ENCODE measurements around the gene SH3GL1. TPM values are rescaled to one million over a fixed set of nuclear protein-coding genes. Genes with fewer than 3 reads are reported as not detected.

The SH3GL1 gene
- total RNA-seq, 1 donor from 2014 or later: 61.4 TPM

- no peaks in the 10 kb centered on the region for H3K9me3 ChIP-seq
- no peaks in the 10 kb centered on the region for H3K27me3 ChIP-seq
- DNase-seq (ENCODE audit: low spot score in 2 of 2): peak in 1 of 2 donors; percentile 73
- peaks cover 0 to 8% of the 10 kb centered on the region in 2 donors for H3K36me3 ChIP-seq
- intact Hi-C loops (cut with DNase I): loop anchor here (2.0 kb wide), 1 partner anchor 15 kb away; no protein-coding TSS in a partner anchor
- peaks cover 35 to 54% of the 10 kb centered on the region in 2 donors for H3K4me1 ChIP-seq
- TF ChIP-seq CTCF (IDR thresholded peaks at IDR 0.05): no peak
- H3K4me3 ChIP-seq: no peak overlapping the region
- peak overlapping the region; percentile 63 to 75 for H3K27ac ChIP-seq
These were observed 8.5 kb downstream of the SH3GL1 start for GRCh38 chr19:4391701-4392483.

- DNase-seq (ENCODE audit: low spot score in 2 of 2): no peak
- H3K36me3 ChIP-seq: peaks cover 0 to 8% of the 10 kb centered on the region in 2 donors
- no peaks in the 10 kb centered on the region for H3K27me3 ChIP-seq
- peaks cover 35 to 54% of the 10 kb centered on the region in 2 donors for H3K4me1 ChIP-seq
- no peaks in the 10 kb centered on the region for H3K9me3 ChIP-seq
- intact Hi-C loops (cut with DNase I): loop anchor here (2.0 kb wide), 1 partner anchor 14 kb away; no protein-coding TSS in a partner anchor
- TF ChIP-seq CTCF (IDR thresholded peaks at IDR 0.05): no peak
- peak overlapping the region; percentile 63 to 75 for H3K27ac ChIP-seq
- peak overlapping the region in 1 of 2 donors; percentile 30 for H3K4me3 ChIP-seq
These were observed 9.0 kb downstream of the SH3GL1 start for GRCh38 chr19:4391306-4391693.

- no peaks in the 10 kb centered on the region for H3K9me3 ChIP-seq
- peaks cover 0 to 6% of the 10 kb centered on the region in 2 donors for H3K36me3 ChIP-seq
- no peak for TF ChIP-seq CTCF (IDR thresholded peaks at IDR 0.05)
- DNase-seq (ENCODE audit: low spot score in 2 of 2): no peak
- peak overlapping the region in 1 of 2 donors; percentile 30 for H3K4me3 ChIP-seq
- intact Hi-C loops (cut with DNase I): loop anchor here (2.0 kb wide), 1 partner anchor 14 kb away; no protein-coding TSS in a partner anchor
- H3K27ac ChIP-seq: peak overlapping the region; percentile 63 to 75
- H3K27me3 ChIP-seq: no peaks in the 10 kb centered on the region
- peaks cover 35 to 54% of the 10 kb centered on the region in 2 donors for H3K4me1 ChIP-seq
These were observed 9.6 kb downstream of the SH3GL1 start for GRCh38 chr19:4390567-4391305.

- H3K4me1 ChIP-seq: peaks cover 35 to 54% of the 10 kb centered on the region in 2 donors
- H3K36me3 ChIP-seq: peaks cover 0 to 4% of the 10 kb centered on the region in 2 donors
- TF ChIP-seq CTCF (IDR thresholded peaks at IDR 0.05): no peak
- no peak for DNase-seq (ENCODE audit: low spot score in 2 of 2)
- H3K9me3 ChIP-seq: no peaks in the 10 kb centered on the region
- intact Hi-C loops (cut with DNase I): loop anchor here (2.0 kb wide), 1 partner anchor 13 kb away; no protein-coding TSS in a partner anchor
- H3K27me3 ChIP-seq: no peaks in the 10 kb centered on the region
- H3K4me3 ChIP-seq: peak overlapping the region in 1 of 2 donors; percentile 30
- H3K27ac ChIP-seq: peak overlapping the region; percentile 63 to 75
These were observed 10.3 kb downstream of the SH3GL1 start for GRCh38 chr19:4390017-4390566.

- intact Hi-C loops (cut with DNase I): loop anchor here (2.0 kb wide), 1 partner anchor 13 kb away; no protein-coding TSS in a partner anchor
- H3K4me3 ChIP-seq: peak overlapping the region in 1 of 2 donors; percentile 30
- peaks cover 35 to 51% of the 10 kb centered on the region in 2 donors for H3K4me1 ChIP-seq
These were observed 10.8 kb downstream of the SH3GL1 start for GRCh38 chr19:4389511-4390016.

More at GRCh38 chr19:4389511-4390016, 10.8 kb downstream of the SH3GL1 start:
- H3K27ac ChIP-seq: peak overlapping the region; percentile 63 to 75
- H3K9me3 ChIP-seq: no peaks in the 10 kb centered on the region
- H3K27me3 ChIP-seq: no peaks in the 10 kb centered on the region
- H3K36me3 ChIP-seq: peaks cover 0 to 5% of the 10 kb centered on the region in 2 donors
- DNase-seq (ENCODE audit: low spot score in 2 of 2): no peak
- no peak for TF ChIP-seq CTCF (IDR thresholded peaks at IDR 0.05)
